GM18499 (cell line): Measurements from ENCODE around the gene TBC1D9B.

Experiments
- ATAC-seq: cut with Tn5 transposase; IDR thresholded peaks from one replicate; pipeline ENCODE4 v1.9.1; 2021; ENCODE audit warnings: moderate number of reproducible peaks; ENCODE audit not compliant: insufficient read depth, unreplicated experiment

Gene TBC1D9B

GRCh38 chr5:179909224-179909623, 1.5 kb upstream of the TBC1D9B start:
- ATAC-seq: no peak

- ATAC-seq: no peak
Observed at GRCh38 chr5:179908528-179908927, 831 bp upstream of the TBC1D9B start.

- no peak for ATAC-seq
Observed at GRCh38 chr5:179906795-179907555, 722 bp downstream of the TBC1D9B start.

- ATAC-seq: no peak
Observed at GRCh38 chr5:179906294-179906794, 1.4 kb downstream of the TBC1D9B start.

GRCh38 chr5:179905161-179905560, 2.5 kb downstream of the TBC1D9B start:
- ATAC-seq: no peak

GRCh38 chr5:179904463-179905160, 3.1 kb downstream of the TBC1D9B start:
- ATAC-seq: no peak

GRCh38 chr5:179902763-179903158, 4.9 kb downstream of the TBC1D9B start:
- no peak for ATAC-seq

- no peak for ATAC-seq
Observed at GRCh38 chr5:179901915-179902762, 5.6 kb downstream of the TBC1D9B start.

GRCh38 chr5:179901462-179901861, 6.2 kb downstream of the TBC1D9B start:
- no peak for ATAC-seq

GRCh38 chr5:179900711-179901110, 7.0 kb downstream of the TBC1D9B start:
- ATAC-seq: no peak

- no peak for ATAC-seq
Observed at GRCh38 chr5:179900206-179900605, 7.5 kb downstream of the TBC1D9B start.

- ATAC-seq: no peak
Observed at GRCh38 chr5:179895861-179896260, 11.8 kb downstream of the TBC1D9B start.

GRCh38 chr5:179893958-179894895, 13.5 kb downstream of the TBC1D9B start:
- ATAC-seq: no peak

- ATAC-seq: no peak
Observed at GRCh38 chr5:179893076-179893957, 14.4 kb downstream of the TBC1D9B start.

GRCh38 chr5:179892255-179892654, 15.4 kb downstream of the TBC1D9B start:
- no peak for ATAC-seq

- ATAC-seq: no peak
Observed at GRCh38 chr5:179890751-179891682, 16.7 kb downstream of the TBC1D9B start.

GRCh38 chr5:179889885-179890284, 17.8 kb downstream of the TBC1D9B start:
- no peak for ATAC-seq

- no peak for ATAC-seq
Observed at GRCh38 chr5:179887802-179888201, 19.9 kb downstream of the TBC1D9B start.
